Activated CD4-positive, alpha-beta memory T cell treated with anti-CD3 and anti-CD28 coated beads, Interleukin-2, amount 10 ng/mL, durations not matched to agents 7 days and 5 days (primary cell): Measurements from ENCODE around the gene GARS1. TPM values are rescaled to one million over a fixed set of nuclear protein-coding genes. Genes with fewer than 3 reads are reported as not detected.
A peak's percentile ranks its signal among the peaks of the same experiment; 100 is the strongest.

Experiments used
- CTCF ChIA-PET: fragments of 350-600 bp; sonication (Branson Sonifier 250); formaldehyde crosslinking; loops from one replicate; lab custom pipeline; 2021; ENCODE audit warnings: antibody characterized with exemption, inconsistent platforms; lab: Charles Lee
- POLR2A ChIA-PET: fragments of 350-600 bp; sonication (Branson Sonifier 250); formaldehyde crosslinking; loops from one replicate; lab custom pipeline; 2021; ENCODE audit warnings: antibody characterized with exemption; lab: Charles Lee
- DNase-seq: peaks from one replicate; pipeline ENCODE4 v3.0.0-alpha.2; 2020
- H3K27ac Mint-ChIP-seq: one replicate; pipeline ENCODE4 v1.8.0; 2021; ENCODE audit warnings: mild to moderate bottlenecking, mixed read lengths
- H3K27me3 Mint-ChIP-seq: one replicate; pipeline ENCODE4 v1.8.0; 2021; ENCODE audit warnings: mixed read lengths
- H3K36me3 Mint-ChIP-seq: one replicate; pipeline ENCODE4 v1.8.0; 2021; ENCODE audit warnings: low read depth, mixed read lengths
- H3K4me1 Mint-ChIP-seq: one replicate; pipeline ENCODE4 v1.8.0; 2021; ENCODE audit warnings: mixed read lengths
- H3K4me3 Mint-ChIP-seq: one replicate; pipeline ENCODE4 v1.8.0; 2021; ENCODE audit warnings: mild to moderate bottlenecking, mixed read lengths
- H3K9me3 Mint-ChIP-seq: one replicate; pipeline ENCODE4 v1.8.0; 2021; ENCODE audit warnings: mixed read lengths
- total RNA-seq, 2 experiments: library from RNA; stranded (reverse); gene quantifications; one replicate each; pipeline ENCODE4 v1.2.3, GENCODE V29; 2021

Gene GARS1
- total RNA-seq, 2 experiments from 2014 or later = 260 to 264 TPM

GRCh38 chr7:30665043-30665442 lies 70.4 kb downstream of the GARS1 start:
- no peak overlapping the region for H3K27ac Mint-ChIP-seq
- ChIA-PET CTCF (no interaction called here), POLR2A (no interaction called here)
- no peak overlapping the region for H3K4me3 Mint-ChIP-seq
- no peaks in the 10 kb centered on the region for H3K9me3 Mint-ChIP-seq
- no peaks in the 10 kb centered on the region for H3K27me3 Mint-ChIP-seq
- no peak for DNase-seq
- H3K4me1 Mint-ChIP-seq = no peaks in the 10 kb centered on the region
- no peaks in the 10 kb centered on the region for H3K36me3 Mint-ChIP-seq

- no peak for DNase-seq
- Mint-ChIP-seq H3K4me3 (no peak overlapping the region), H3K9me3 (no peaks in the 10 kb centered on the region), H3K27me3 (no peaks in the 10 kb centered on the region), H3K27ac (no peak overlapping the region), H3K36me3 (no peaks in the 10 kb centered on the region), H3K4me1 (no peaks in the 10 kb centered on the region)
- ChIA-PET POLR2A (no interaction called here), CTCF (no interaction called here)
These were observed 70.8 kb downstream of the GARS1 start for GRCh38 chr7:30665449-30665848.

- no peaks in the 10 kb centered on the region for H3K36me3 Mint-ChIP-seq
- CTCF ChIA-PET = no interaction called here
- no peak for DNase-seq
- H3K4me3 Mint-ChIP-seq = no peak overlapping the region
- peaks cover 5% of the 10 kb centered on the region for H3K27me3 Mint-ChIP-seq
- H3K9me3 Mint-ChIP-seq = no peaks in the 10 kb centered on the region
- POLR2A ChIA-PET = no interaction called here
- no peak overlapping the region for H3K27ac Mint-ChIP-seq
- no peaks in the 10 kb centered on the region for H3K4me1 Mint-ChIP-seq
These were observed 72.5 kb downstream of the GARS1 start for GRCh38 chr7:30667172-30667571.

- H3K9me3 Mint-ChIP-seq = no peaks in the 10 kb centered on the region
These were observed 73.4 kb downstream of the GARS1 start for GRCh38 chr7:30668102-30668501.

GRCh38 chr7:30671793-30672465 lies 77.3 kb downstream of the GARS1 start:
- Mint-ChIP-seq H3K4me1 (no peaks in the 10 kb centered on the region), H3K4me3 (no peak overlapping the region), H3K9me3 (no peaks in the 10 kb centered on the region), H3K27ac (no peak overlapping the region), H3K27me3 (peaks cover 12% of the 10 kb centered on the region), H3K36me3 (no peaks in the 10 kb centered on the region)
- peak; percentile 41 for DNase-seq
- ChIA-PET POLR2A (no interaction called here), CTCF (interaction anchor here (2.1 kb wide), 1 partner anchor 68 kb away, joined by 7 read pairs; no protein-coding TSS in a partner anchor)

More at GRCh38 chr7:30668102-30668501, 73.4 kb downstream of the GARS1 start:
- Mint-ChIP-seq H3K4me3 (no peak overlapping the region), H3K36me3 (no peaks in the 10 kb centered on the region), H3K27ac (no peak overlapping the region), H3K4me1 (no peaks in the 10 kb centered on the region), H3K27me3 (peaks cover 5% of the 10 kb centered on the region)
- CTCF ChIA-PET = no interaction called here
- no peak for DNase-seq
- POLR2A ChIA-PET = no interaction called here

- H3K27ac Mint-ChIP-seq = no peak overlapping the region
- DNase-seq = no peak
- H3K4me3 Mint-ChIP-seq = no peak overlapping the region
- POLR2A ChIA-PET = no interaction called here
- no peaks in the 10 kb centered on the region for H3K4me1 Mint-ChIP-seq
- CTCF ChIA-PET = no interaction called here
- no peaks in the 10 kb centered on the region for H3K9me3 Mint-ChIP-seq
- no peaks in the 10 kb centered on the region for H3K36me3 Mint-ChIP-seq
- peaks cover 27% of the 10 kb centered on the region for H3K27me3 Mint-ChIP-seq
These were observed 79.7 kb downstream of the GARS1 start for GRCh38 chr7:30674420-30674819.

- H3K4me3 Mint-ChIP-seq = no peak overlapping the region
- H3K4me1 Mint-ChIP-seq = no peaks in the 10 kb centered on the region
- H3K36me3 Mint-ChIP-seq = no peaks in the 10 kb centered on the region
- peaks cover 31% of the 10 kb centered on the region for H3K27me3 Mint-ChIP-seq
- POLR2A ChIA-PET = no interaction called here
- no peak overlapping the region for H3K27ac Mint-ChIP-seq
- no peak for DNase-seq
- CTCF ChIA-PET = no interaction called here
- no peaks in the 10 kb centered on the region for H3K9me3 Mint-ChIP-seq
These were observed 80.2 kb downstream of the GARS1 start for GRCh38 chr7:30674876-30675275.

GRCh38 chr7:30678805-30679204 lies 84.1 kb downstream of the GARS1 start:
- Mint-ChIP-seq H3K4me3 (no peak overlapping the region), H3K36me3 (no peaks in the 10 kb centered on the region), H3K27ac (no peak overlapping the region), H3K4me1 (peaks cover 1% of the 10 kb centered on the region), H3K27me3 (peaks cover 59% of the 10 kb centered on the region), H3K9me3 (no peaks in the 10 kb centered on the region)
- ChIA-PET POLR2A (no interaction called here), CTCF (no interaction called here)
- DNase-seq = no peak

- CTCF ChIA-PET = no interaction called here
- peaks cover 1% of the 10 kb centered on the region for H3K4me1 Mint-ChIP-seq
- DNase-seq = no peak
- H3K9me3 Mint-ChIP-seq = no peaks in the 10 kb centered on the region
- H3K4me3 Mint-ChIP-seq = no peak overlapping the region
- POLR2A ChIA-PET = interaction anchor here (0.9 kb wide), 1 partner anchor 61 kb away, joined by 3 read pairs; no protein-coding TSS in a partner anchor
- no peak overlapping the region for H3K27ac Mint-ChIP-seq
- no peaks in the 10 kb centered on the region for H3K36me3 Mint-ChIP-seq
- peaks cover 67% of the 10 kb centered on the region for H3K27me3 Mint-ChIP-seq
These were observed 85.0 kb downstream of the GARS1 start for GRCh38 chr7:30679664-30680063.

GRCh38 chr7:30681331-30681797 lies 86.7 kb downstream of the GARS1 start:
- peaks cover 1% of the 10 kb centered on the region for H3K4me1 Mint-ChIP-seq

GRCh38 chr7:30681815-30682211 lies 87.1 kb downstream of the GARS1 start:
- Mint-ChIP-seq H3K27ac (no peak overlapping the region), H3K4me1 (peaks cover 1% of the 10 kb centered on the region), H3K36me3 (no peaks in the 10 kb centered on the region), H3K9me3 (no peaks in the 10 kb centered on the region), H3K27me3 (peaks cover 73% of the 10 kb centered on the region), H3K4me3 (no peak overlapping the region)
- CTCF ChIA-PET = interaction anchor here (1.0 to 1.6 kb wide), 2 partner anchors 20 to 59 kb away, joined by 4 to 9 read pairs; no protein-coding TSS in a partner anchor
- DNase-seq = no peak
- POLR2A ChIA-PET = no interaction called here

More at GRCh38 chr7:30681331-30681797, 86.7 kb downstream of the GARS1 start:
- no peak for DNase-seq
- CTCF ChIA-PET = interaction anchor here (1.6 kb wide), 1 partner anchor 59 kb away, joined by 9 read pairs; no protein-coding TSS in a partner anchor
- H3K9me3 Mint-ChIP-seq = no peaks in the 10 kb centered on the region
- POLR2A ChIA-PET = no interaction called here
- no peak overlapping the region for H3K27ac Mint-ChIP-seq
- no peaks in the 10 kb centered on the region for H3K36me3 Mint-ChIP-seq
- H3K4me3 Mint-ChIP-seq = peak overlapping the region; percentile 37
- peaks cover 77% of the 10 kb centered on the region for H3K27me3 Mint-ChIP-seq

- H3K9me3 Mint-ChIP-seq = no peaks in the 10 kb centered on the region
- H3K4me3 Mint-ChIP-seq = peak within 1 kb of the TSS; percentile 37
- CTCF ChIA-PET = interaction anchor here (1.0 to 1.6 kb wide), 2 partner anchors 19 to 58 kb away, joined by 4 to 9 read pairs; no protein-coding TSS in a partner anchor
- no peak for DNase-seq
- peaks cover 2% of the 10 kb centered on the region for H3K4me1 Mint-ChIP-seq
- no peaks in the 10 kb centered on the region for H3K36me3 Mint-ChIP-seq
- H3K27me3 Mint-ChIP-seq = peaks cover 68% of the 10 kb centered on the region
- POLR2A ChIA-PET = interaction anchor here (1.7 kb wide), 1 partner anchor 12 kb away, joined by 3 read pairs; no protein-coding TSS in a partner anchor
- H3K27ac Mint-ChIP-seq = no peak within 1 kb of the TSS
These were observed 87.8 kb downstream of the GARS1 start, which contains the start of gene CRHR2 for GRCh38 chr7:30682212-30683083. TSS of gene CRHR2 (minus strand) at chr7:30682456. CDS start at chr7:30682280, 176 bp downstream.

- Mint-ChIP-seq H3K27me3 (peaks cover 68% of the 10 kb centered on the region), H3K36me3 (no peaks in the 10 kb centered on the region), H3K9me3 (no peaks in the 10 kb centered on the region), H3K4me3 (no peak overlapping the region), H3K27ac (no peak overlapping the region), H3K4me1 (peaks cover 3% of the 10 kb centered on the region)
- ChIA-PET CTCF (interaction anchor here (1.6 kb wide), 1 partner anchor 57 kb away, joined by 9 read pairs; no protein-coding TSS in a partner anchor), POLR2A (interaction anchor here (1.7 kb wide), 1 partner anchor 11 kb away, joined by 3 read pairs; no protein-coding TSS in a partner anchor)
- no peak for DNase-seq
These were observed 88.6 kb downstream of the GARS1 start for GRCh38 chr7:30683306-30683705.
